T-cell (primary cell): ENCODE results near the gene PLCB1. TPM values are rescaled to one million over a fixed set of nuclear protein-coding genes. Genes with fewer than 3 reads are reported as not detected.

Source experiments
- ATAC-seq, 4 experiments: fragments of 200-7000 bp in 3 of 4; fragments of 150-1000 bp in 1 of 4; cut with Tn5 transposase; replicated peaks in 1 of 4; 1 replicate in 3 of 4; 2 replicates in 1 of 4; pipeline ENCODE4 v1.10.0; 2021; ENCODE audit warnings: moderate library complexity in 3 of 4, mild to moderate bottlenecking in 2 of 4, moderate number of reproducible peaks in 1 of 4
- CTCF ChIA-PET, 2 donors: fragments of 300-600 bp; sonication (Branson Sonifier 250); formaldehyde crosslinking; loops; one replicate each; lab custom pipeline; 2022; ENCODE audit warnings: antibody characterized with exemption in 2 of 2; lab: Charles Lee
- POLR2A ChIA-PET, 2 donors: fragments of 300-600 bp; sonication (Branson Sonifier 250); formaldehyde crosslinking; loops; one replicate each; lab custom pipeline; 2022; ENCODE audit warnings: antibody characterized with exemption in 2 of 2; lab: Charles Lee
- DNase-seq, 35 experiments: peaks; one replicate each; pipeline versions ENCODE4 v3.0.0 to v3.0.0-alpha.2; 2013 to 2023
- H3K27ac ChIP-seq: one replicate; pipeline ENCODE4 v1.5.1; 2013; ENCODE audit warnings: low read length
- H3K27me3 ChIP-seq, 2 experiments: replicated peaks in 1 of 2; 1 replicate in 1 of 2; 2 replicates in 1 of 2; pipeline versions ENCODE4 v1.6.1 to v1.7.0; 2013; ENCODE audit warnings: low read length in 1 of 2, mixed read lengths in 1 of 2; ENCODE audit not compliant: control insufficient read depth in 2 of 2, insufficient read depth in 2 of 2; ENCODE audit errors: extremely low read depth in 1 of 2
- H3K36me3 ChIP-seq, 2 donors: 1 replicate in 1 of 2; 2 replicates in 1 of 2; pipeline versions ENCODE4 v1.6.1 to v1.7.0; 2013; ENCODE audit warnings: low read length in 1 of 2; ENCODE audit not compliant: control insufficient read depth in 2 of 2, insufficient read depth in 1 of 2; ENCODE audit errors: extremely low read depth in 1 of 2
- H3K4me1 ChIP-seq, 2 experiments: 1 replicate in 1 of 2; 2 replicates in 1 of 2; pipeline versions ENCODE4 v1.6.1 to v1.7.0; 2013; ENCODE audit warnings: low read length in 2 of 2, mixed read lengths in 1 of 2; ENCODE audit not compliant: insufficient read depth in 2 of 2, control insufficient read depth in 1 of 2; ENCODE audit errors: extremely low read depth in 1 of 2
- H3K4me3 ChIP-seq, 2 donors: 1 replicate in 1 of 2; 2 replicates in 1 of 2; pipeline versions ENCODE4 v1.5.1 to v1.7.0; 2013; ENCODE audit warnings: mild to moderate bottlenecking in 2 of 2, low read length in 1 of 2, moderate library complexity in 1 of 2; ENCODE audit not compliant: control insufficient read depth in 1 of 2; ENCODE audit errors: extremely low read depth in 1 of 2
- H3K9me3 ChIP-seq: 2 replicates; pipeline ENCODE4 v1.7.0; 2013
- H3K27ac Mint-ChIP-seq, 2 donors: one replicate each; pipeline ENCODE4 v1.8.0; 2020 to 2021; ENCODE audit warnings: mild to moderate bottlenecking in 2 of 2, mixed read lengths in 2 of 2
- H3K27me3 Mint-ChIP-seq, 2 donors: one replicate each; pipeline ENCODE4 v1.8.0; 2021 to 2022; ENCODE audit warnings: mixed read lengths in 2 of 2
- H3K36me3 Mint-ChIP-seq: one replicate; pipeline ENCODE4 v1.8.0; 2021; ENCODE audit warnings: mixed read lengths
- H3K4me1 Mint-ChIP-seq, 3 donors: one replicate each; pipeline ENCODE4 v1.8.0; 2020 to 2022; ENCODE audit warnings: mixed read lengths in 3 of 3, mild to moderate bottlenecking in 1 of 3
- H3K4me3 Mint-ChIP-seq, 3 donors: one replicate each; pipeline ENCODE4 v1.8.0; 2020 to 2022; ENCODE audit warnings: mild to moderate bottlenecking in 3 of 3, mixed read lengths in 3 of 3, moderate library complexity in 3 of 3
- H3K9me3 Mint-ChIP-seq, 3 donors: one replicate each; pipeline ENCODE4 v1.8.0; 2020 to 2022; ENCODE audit warnings: mixed read lengths in 3 of 3
- WGBS: methylation state at CpG from one replicate; pipeline ENCODE4 v1.1.5; 2013; ENCODE audit warnings: missing lambda C conversion rate; ENCODE audit not compliant: insufficient coverage; 5-methylcytosine and 5-hydroxymethylcytosine counted together
- total RNA-seq, 35 experiments: library from RNA in 6 of 35; stranded (reverse) in 6 of 35; fragments of 120-200 nt in 1 of 35; gene quantifications; one replicate each; pipeline versions ENCODE4 v1.2.1 to v1.2.4 and lab custom pipeline; 2013 to 2026

The PLCB1 gene
- total RNA-seq, 5 donors from 2014 or later (not counting 1 experiment from before 2014, with no cell fraction given), result 3.3 to 15.1 (median 7.4) TPM

DNA sequence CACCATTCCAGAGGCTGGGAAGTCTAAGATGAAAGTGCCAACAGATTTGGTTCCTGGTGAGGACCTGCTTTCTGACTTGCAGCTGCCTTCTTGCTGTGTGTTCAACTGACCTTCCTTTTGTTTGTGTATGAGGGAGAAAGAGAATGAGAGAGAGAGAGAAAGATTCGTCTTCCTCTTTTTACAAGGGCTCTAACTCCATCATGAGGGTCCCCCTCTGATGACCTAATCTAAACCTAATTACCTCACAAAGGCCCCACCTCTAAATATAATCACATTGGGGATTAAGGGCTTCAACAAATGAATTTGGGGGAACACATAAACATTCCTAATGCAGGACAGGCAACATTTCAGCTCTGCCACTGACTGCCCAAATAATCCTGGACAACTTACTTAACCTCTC is 130.7 kb downstream of the PLCB1 start:
- peaks cover 0 to 5% (median 0%) of the 10 kb centered on the region in 3 donors for H3K4me1 Mint-ChIP-seq
- WGBS, result no CpG with 5 or more reads among the region's 1 CpG
- no peaks in the 10 kb centered on the region for H3K36me3 ChIP-seq

GRCh38 chr20:8265588-8265987 is 133.5 kb downstream of the PLCB1 start:
- ChIA-PET CTCF (no interaction called here), POLR2A (no interaction called here)
- Mint-ChIP-seq H3K4me1 (peaks cover 0 to 5% (median 0%) of the 10 kb centered on the region in 3 donors), H3K36me3 (no peaks in the 10 kb centered on the region), H3K27ac (no peak overlapping the region), H3K9me3 (no peaks in the 10 kb centered on the region), H3K27me3 (no peaks in the 10 kb centered on the region), H3K4me3 (no peak overlapping the region)
- H3K4me3 ChIP-seq, result no peak overlapping the region
- ATAC-seq (no peak), DNase-seq (no peak)
- H3K4me1 ChIP-seq, result no peaks in the 10 kb centered on the region
- H3K27ac ChIP-seq, result no peak overlapping the region
- no peaks in the 10 kb centered on the region for H3K9me3 ChIP-seq
- H3K36me3 ChIP-seq, result no peaks in the 10 kb centered on the region
- no peaks in the 10 kb centered on the region for H3K27me3 ChIP-seq

More for the DNA sequence above, 130.7 kb downstream of the PLCB1 start:
- ATAC-seq (no peak), DNase-seq (no peak)
- no peak overlapping the region for H3K27ac Mint-ChIP-seq
- no peaks in the 10 kb centered on the region for H3K27me3 ChIP-seq
- H3K27ac ChIP-seq, result no peak overlapping the region
- H3K4me1 ChIP-seq, result no peaks in the 10 kb centered on the region
- H3K4me3 ChIP-seq, result no peak overlapping the region
- ChIA-PET POLR2A (no interaction called here), CTCF (interaction anchor here in 1 of 2 donors (0.6 kb wide), 1 partner anchor 101 kb away, joined by 3 read pairs; no protein-coding TSS in a partner anchor)
- H3K4me3 Mint-ChIP-seq, result no peak overlapping the region
- no peaks in the 10 kb centered on the region for H3K9me3 Mint-ChIP-seq
- H3K9me3 ChIP-seq, result no peaks in the 10 kb centered on the region
- no peaks in the 10 kb centered on the region for H3K27me3 Mint-ChIP-seq
- no peaks in the 10 kb centered on the region for H3K36me3 Mint-ChIP-seq

- H3K4me3 Mint-ChIP-seq, result no peak overlapping the region
- H3K27me3 Mint-ChIP-seq, result peaks cover 0 to 2% of the 10 kb centered on the region in 2 donors
- H3K36me3 Mint-ChIP-seq, result no peaks in the 10 kb centered on the region
- H3K36me3 ChIP-seq, result no peaks in the 10 kb centered on the region
- no peak overlapping the region for H3K27ac Mint-ChIP-seq
- ATAC-seq, result no peak
- DNase-seq, result no peak
- H3K9me3 ChIP-seq, result no peaks in the 10 kb centered on the region
- H3K9me3 Mint-ChIP-seq, result no peaks in the 10 kb centered on the region
- H3K4me1 ChIP-seq, result no peaks in the 10 kb centered on the region
- H3K27me3 ChIP-seq, result no peaks in the 10 kb centered on the region
- WGBS, result 80% methylated on average over 2 of the region's 6 CpGs
- H3K27ac ChIP-seq, result no peak overlapping the region
- no peak overlapping the region for H3K4me3 ChIP-seq
- CTCF ChIA-PET, result no interaction called here
- POLR2A ChIA-PET, result no interaction called here
- peaks cover 0 to 5% (median 2%) of the 10 kb centered on the region in 3 donors for H3K4me1 Mint-ChIP-seq
Observed at GRCh38 chr20:8267009-8267408, 134.9 kb downstream of the PLCB1 start.

- Histone ChIP-seq H3K27me3 (no peaks in the 10 kb centered on the region), H3K4me3 (no peak overlapping the region), H3K27ac (no peak overlapping the region), H3K36me3 (no peaks in the 10 kb centered on the region), H3K9me3 (no peaks in the 10 kb centered on the region), H3K4me1 (no peaks in the 10 kb centered on the region)
- DNase-seq (no peak), ATAC-seq (no peak)
- POLR2A ChIA-PET, result no interaction called here
- H3K36me3 Mint-ChIP-seq, result no peaks in the 10 kb centered on the region
- peaks cover 2 to 13% (median 5%) of the 10 kb centered on the region in 3 donors for H3K4me1 Mint-ChIP-seq
- H3K27ac Mint-ChIP-seq, result no peak overlapping the region
- H3K27me3 Mint-ChIP-seq, result peaks cover 0 to 7% of the 10 kb centered on the region in 2 donors
- H3K4me3 Mint-ChIP-seq, result no peak overlapping the region
- 36% methylated on average over 2 of the region's 2 CpGs for WGBS
- H3K9me3 Mint-ChIP-seq, result no peaks in the 10 kb centered on the region
- CTCF ChIA-PET, result interaction anchor here in 1 of 2 donors (0.5 kb wide), 1 partner anchor 348 kb away, joined by 4 read pairs; no protein-coding TSS in a partner anchor
Observed at GRCh38 chr20:8271727-8272126, 139.7 kb downstream of the PLCB1 start.

DNA sequence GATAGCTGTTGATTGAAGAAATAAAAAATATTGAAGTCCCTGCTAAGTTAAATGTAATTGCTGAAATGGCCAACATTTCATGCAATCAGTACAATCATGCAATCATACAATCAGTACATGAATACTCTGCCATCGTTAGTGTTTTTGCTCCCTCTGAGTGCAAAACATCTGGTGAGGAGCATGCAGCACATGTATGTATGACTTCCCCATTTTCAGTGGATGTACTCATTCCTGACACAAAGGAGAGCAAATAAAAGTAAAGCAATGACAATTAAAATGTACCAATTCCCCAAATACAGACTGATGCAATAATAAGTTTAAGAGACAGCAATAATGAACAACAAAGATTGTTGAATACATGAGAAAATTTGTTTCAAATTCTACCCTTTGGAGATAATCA is 140.7 kb downstream of the PLCB1 start:
- no peaks in the 10 kb centered on the region for H3K27me3 ChIP-seq
- no peak overlapping the region for H3K27ac Mint-ChIP-seq
- H3K27me3 Mint-ChIP-seq, result peaks cover 0 to 7% of the 10 kb centered on the region in 2 donors
- H3K4me3 ChIP-seq, result no peak overlapping the region
- no peaks in the 10 kb centered on the region for H3K36me3 ChIP-seq
- H3K9me3 Mint-ChIP-seq, result no peaks in the 10 kb centered on the region
- POLR2A ChIA-PET, result no interaction called here
- no peaks in the 10 kb centered on the region for H3K9me3 ChIP-seq
- H3K4me1 ChIP-seq, result no peaks in the 10 kb centered on the region
- CTCF ChIA-PET, result no interaction called here
- H3K4me1 Mint-ChIP-seq, result peaks cover 2 to 13% (median 5%) of the 10 kb centered on the region in 3 donors
- no peaks in the 10 kb centered on the region for H3K36me3 Mint-ChIP-seq
- ATAC-seq, result no peak
- 0% methylated on average over 1 of the region's 1 CpG for WGBS
- H3K27ac ChIP-seq, result no peak overlapping the region
- no peak overlapping the region for H3K4me3 Mint-ChIP-seq
- no peak for DNase-seq

GRCh38 chr20:8284902-8285301 is 152.8 kb downstream of the PLCB1 start:
- Histone ChIP-seq H3K4me1 (no peaks in the 10 kb centered on the region), H3K4me3 (no peak overlapping the region), H3K27ac (no peak overlapping the region), H3K9me3 (no peaks in the 10 kb centered on the region), H3K27me3 (no peaks in the 10 kb centered on the region), H3K36me3 (no peaks in the 10 kb centered on the region)
- ATAC-seq (no peak), DNase-seq (no peak)
- POLR2A ChIA-PET, result interaction anchor here (0.6 kb wide), 2 partner anchors 39 to 45 kb away, joined by 3 read pairs; no protein-coding TSS in a partner anchor
- H3K4me1 Mint-ChIP-seq, result no peaks in the 10 kb centered on the region
- CTCF ChIA-PET, result no interaction called here
- no peak overlapping the region for H3K4me3 Mint-ChIP-seq
- no peaks in the 10 kb centered on the region for H3K9me3 Mint-ChIP-seq
- H3K27ac Mint-ChIP-seq, result no peak overlapping the region
- H3K36me3 Mint-ChIP-seq, result no peaks in the 10 kb centered on the region
- no peaks in the 10 kb centered on the region for H3K27me3 Mint-ChIP-seq
- no CpG with 5 or more reads among the region's 2 CpGs for WGBS

DNA sequence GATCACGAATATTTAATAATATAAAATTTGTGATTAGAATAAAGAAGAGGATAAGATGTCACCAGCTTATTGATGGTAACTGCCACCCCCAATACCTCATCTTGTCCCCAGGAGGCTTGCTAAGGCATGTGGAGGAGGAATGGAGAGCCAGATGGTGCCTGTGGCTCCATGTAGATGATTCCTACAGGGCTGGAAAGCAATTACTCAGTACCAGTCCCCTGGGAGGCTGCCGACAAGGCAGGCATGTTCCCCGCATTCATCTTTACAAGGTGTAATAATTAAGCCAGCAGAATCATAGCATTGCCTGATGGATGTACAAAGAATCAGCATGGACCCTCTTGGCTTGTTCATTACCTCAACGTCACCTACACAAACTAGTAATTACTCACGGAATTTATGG is 155.3 kb downstream of the PLCB1 start:
- Mint-ChIP-seq H3K4me1 (no peaks in the 10 kb centered on the region), H3K27ac (no peak overlapping the region), H3K4me3 (no peak overlapping the region), H3K36me3 (no peaks in the 10 kb centered on the region), H3K27me3 (no peaks in the 10 kb centered on the region), H3K9me3 (no peaks in the 10 kb centered on the region)
- ATAC-seq, result no peak
- CTCF ChIA-PET, result no interaction called here
- H3K36me3 ChIP-seq, result no peaks in the 10 kb centered on the region
- WGBS, result 100% methylated on average over 4 of the region's 5 CpGs
- POLR2A ChIA-PET, result interaction anchor here in 1 of 2 donors (0.7 kb wide), 1 partner anchor 335 kb away, joined by 3 read pairs; no protein-coding TSS in a partner anchor
- no peak for DNase-seq
- no peaks in the 10 kb centered on the region for H3K9me3 ChIP-seq
- no peak overlapping the region for H3K27ac ChIP-seq
- no peak overlapping the region for H3K4me3 ChIP-seq
- no peaks in the 10 kb centered on the region for H3K27me3 ChIP-seq
- H3K4me1 ChIP-seq, result no peaks in the 10 kb centered on the region
